ENCODE results near the gene CUL5. TPM values are rescaled to one million over a fixed set of nuclear protein-coding genes. Genes with fewer than 3 reads are reported as not detected.
A peak's percentile ranks its signal among the peaks of the same experiment; 100 is the strongest.

The CUL5 gene
- total and polyA plus RNA-seq, 2 donors from 2014 or later: 9.4 to 38.9 TPM

DNA sequence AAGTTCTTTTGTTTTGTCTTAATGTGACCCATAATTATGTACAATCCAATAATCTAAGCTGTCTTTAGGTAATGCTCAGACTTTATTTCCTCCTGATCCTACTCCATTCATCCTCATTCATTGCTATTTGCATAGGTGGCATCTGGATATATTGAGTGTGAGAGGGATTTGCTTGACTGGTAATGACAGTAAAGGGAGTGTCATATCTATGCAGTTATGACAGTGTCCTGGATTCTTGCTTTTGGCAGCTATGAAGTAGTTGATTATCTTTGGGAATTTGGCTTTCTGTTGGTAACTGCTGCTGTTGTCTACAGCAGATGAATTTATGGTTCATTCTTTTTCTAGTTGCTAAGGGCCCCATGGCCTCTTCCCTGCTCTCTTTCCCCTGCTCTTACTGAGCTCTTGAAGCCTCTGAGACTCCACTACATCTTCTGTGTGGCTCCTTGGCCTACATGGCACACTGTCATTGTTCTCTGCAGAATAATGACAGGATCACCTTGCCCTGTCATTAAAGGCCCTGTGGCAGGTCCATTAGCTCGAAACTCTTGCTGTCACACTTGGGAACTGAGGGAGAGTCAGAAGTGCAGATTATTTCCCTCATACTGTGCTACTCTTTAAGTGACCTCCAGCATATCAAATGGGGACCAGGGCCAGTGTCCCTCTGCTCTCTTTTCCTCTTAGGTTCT, 92.5 kb downstream of the CUL5 start:
- Histone ChIP-seq H3K9ac (ENCODE audit: low read length in 3 of 3) (no peak overlapping the region), H3K27me3 (ENCODE audit: control insufficient read depth, insufficient read depth, low read length) (no peaks in the 10 kb centered on the region), H3K27ac (ENCODE audit: low read depth in 2 of 2, low read length in 2 of 2) (no peak overlapping the region), H3K4me3 (ENCODE audit: low read length in 3 of 3) (no peak overlapping the region), H3K36me3 (ENCODE audit: control insufficient read depth in 2 of 3, insufficient read depth in 3 of 3, low read length in 3 of 3) (peaks cover 0 to 21% (median 10%) of the 10 kb centered on the region in 3 donors), H3K9me3 (ENCODE audit: control insufficient read depth in 2 of 3, insufficient read depth in 1 of 3, low read length in 3 of 3) (peaks cover 0 to 2% (median 0%) of the 10 kb centered on the region in 3 donors), H3K4me1 (ENCODE audit: control insufficient read depth in 2 of 3, insufficient read depth in 2 of 3, low read depth in 1 of 3, low read length in 3 of 3) (no peaks in the 10 kb centered on the region)
- FAIRE-seq: no peak
- intact Hi-C loops (cut with DNase I): no loop called here
- DNase-seq: no peak
- TF ChIP-seq, protein P1, sequence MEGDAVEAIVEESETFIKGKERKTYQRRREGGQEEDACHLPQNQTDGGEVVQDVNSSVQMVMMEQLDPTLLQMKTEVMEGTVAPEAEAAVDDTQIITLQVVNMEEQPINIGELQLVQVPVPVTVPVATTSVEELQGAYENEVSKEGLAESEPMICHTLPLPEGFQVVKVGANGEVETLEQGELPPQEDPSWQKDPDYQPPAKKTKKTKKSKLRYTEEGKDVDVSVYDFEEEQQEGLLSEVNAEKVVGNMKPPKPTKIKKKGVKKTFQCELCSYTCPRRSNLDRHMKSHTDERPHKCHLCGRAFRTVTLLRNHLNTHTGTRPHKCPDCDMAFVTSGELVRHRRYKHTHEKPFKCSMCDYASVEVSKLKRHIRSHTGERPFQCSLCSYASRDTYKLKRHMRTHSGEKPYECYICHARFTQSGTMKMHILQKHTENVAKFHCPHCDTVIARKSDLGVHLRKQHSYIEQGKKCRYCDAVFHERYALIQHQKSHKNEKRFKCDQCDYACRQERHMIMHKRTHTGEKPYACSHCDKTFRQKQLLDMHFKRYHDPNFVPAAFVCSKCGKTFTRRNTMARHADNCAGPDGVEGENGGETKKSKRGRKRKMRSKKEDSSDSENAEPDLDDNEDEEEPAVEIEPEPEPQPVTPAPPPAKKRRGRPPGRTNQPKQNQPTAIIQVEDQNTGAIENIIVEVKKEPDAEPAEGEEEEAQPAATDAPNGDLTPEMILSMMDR (IDR thresholded peaks at IDR 0.05; ENCODE audit: borderline replicate concordance, extremely low read depth, insufficient read depth): no peak

DNA sequence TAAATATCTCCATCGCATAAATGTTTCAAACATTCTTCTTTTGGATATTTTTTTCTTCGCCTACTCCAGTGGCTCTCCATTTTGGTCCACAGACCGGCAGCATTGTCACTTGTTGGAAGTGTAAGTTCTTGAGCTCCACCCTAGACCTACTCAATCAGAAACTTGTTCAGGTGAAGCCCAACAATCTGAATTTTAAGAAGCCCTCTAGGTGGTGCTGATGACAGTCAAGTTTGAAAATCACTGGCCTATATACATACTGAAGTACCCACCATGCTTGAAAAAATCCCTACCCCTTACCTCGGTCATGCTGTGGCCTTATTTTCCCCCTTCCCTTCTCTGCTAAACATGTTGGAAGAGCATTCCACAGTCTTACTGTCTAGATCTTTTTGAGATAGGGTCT, 102.4 kb downstream of the CUL5 start:
- no peak overlapping the region for H3K27ac ChIP-seq (ENCODE audit: low read depth in 2 of 2, low read length in 2 of 2)
- H3K9ac ChIP-seq (ENCODE audit: low read length in 3 of 3): no peak overlapping the region
- H3K4me1 ChIP-seq (ENCODE audit: control insufficient read depth in 2 of 3, insufficient read depth in 2 of 3, low read depth in 1 of 3, low read length in 3 of 3): peaks cover 0 to 22% (median 2%) of the 10 kb centered on the region in 3 donors
- DNase-seq (no peak), FAIRE-seq (no peak)
- H3K9me3 ChIP-seq (ENCODE audit: control insufficient read depth in 2 of 3, insufficient read depth in 1 of 3, low read length in 3 of 3): no peaks in the 10 kb centered on the region
- peaks cover 0 to 2% (median 0%) of the 10 kb centered on the region in 3 donors for H3K36me3 ChIP-seq (ENCODE audit: control insufficient read depth in 2 of 3, insufficient read depth in 3 of 3, low read length in 3 of 3)
- no peaks in the 10 kb centered on the region for H3K27me3 ChIP-seq (ENCODE audit: control insufficient read depth, insufficient read depth, low read length)
- intact Hi-C loops (cut with DNase I): no loop called here
- TF ChIP-seq, protein P1 (IDR thresholded peaks at IDR 0.05; ENCODE audit: borderline replicate concordance, extremely low read depth, insufficient read depth): no peak
- no peak overlapping the region for H3K4me3 ChIP-seq (ENCODE audit: low read length in 3 of 3)

DNA sequence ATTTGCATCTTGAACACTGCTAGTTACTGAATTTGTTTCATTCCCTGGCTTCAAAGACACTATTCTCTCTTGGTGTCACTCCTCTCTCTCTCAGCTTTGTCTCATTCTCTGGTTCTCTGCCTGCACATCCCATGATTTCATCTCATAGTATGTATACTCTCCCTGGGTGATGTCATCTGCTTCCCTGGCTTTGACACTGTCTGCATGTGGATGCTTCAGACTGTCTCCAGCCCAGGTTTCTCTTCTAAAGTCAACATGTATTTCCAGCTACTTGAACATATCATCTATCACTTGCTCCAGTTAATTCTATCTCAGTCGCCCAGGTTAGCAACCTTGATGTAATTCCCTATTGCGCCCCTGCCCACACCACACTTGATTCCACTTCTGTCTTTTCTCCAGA, 103.4 kb downstream of the CUL5 start:
- intact Hi-C loops (cut with DNase I): no loop called here
- Histone ChIP-seq H3K27ac (ENCODE audit: low read depth in 2 of 2, low read length in 2 of 2) (no peak overlapping the region), H3K9ac (ENCODE audit: low read length in 3 of 3) (no peak overlapping the region), H3K9me3 (ENCODE audit: control insufficient read depth in 2 of 3, insufficient read depth in 1 of 3, low read length in 3 of 3) (no peaks in the 10 kb centered on the region), H3K36me3 (ENCODE audit: control insufficient read depth in 2 of 3, insufficient read depth in 3 of 3, low read length in 3 of 3) (peaks cover 0 to 2% (median 0%) of the 10 kb centered on the region in 3 donors), H3K27me3 (ENCODE audit: control insufficient read depth, insufficient read depth, low read length) (no peaks in the 10 kb centered on the region), H3K4me1 (ENCODE audit: control insufficient read depth in 2 of 3, insufficient read depth in 2 of 3, low read depth in 1 of 3, low read length in 3 of 3) (peaks cover 0 to 26% (median 3%) of the 10 kb centered on the region in 3 donors), H3K4me3 (ENCODE audit: low read length in 3 of 3) (no peak overlapping the region)
- peak in 2 of 5 donors; percentile 21 to 43 for DNase-seq
- TF ChIP-seq, protein P1 (IDR thresholded peaks at IDR 0.05; ENCODE audit: borderline replicate concordance, extremely low read depth, insufficient read depth): no peak
- FAIRE-seq: no peak

Measured in kidney (tissue), 14 donors.